Naive thymus-derived CD4-positive, alpha-beta T cell (primary cell): ENCODE results near the gene OR5K3. TPM values are rescaled to one million over a fixed set of nuclear protein-coding genes. Genes with fewer than 3 reads are reported as not detected.

Experiments used
- ATAC-seq: fragments of 150-1000 bp; cut with Tn5 transposase; 2 replicates; pipeline ENCODE4 v1.10.0; 2021; ENCODE audit warnings: mild to moderate bottlenecking, moderate library complexity
- CTCF ChIA-PET: fragments of 350-600 bp; sonication (Branson Sonifier 250); formaldehyde crosslinking; loops from one replicate; lab custom pipeline; 2021; ENCODE audit warnings: antibody characterized with exemption; lab: Charles Lee
- POLR2A ChIA-PET: fragments of 350-600 bp; sonication (Branson Sonifier 250); formaldehyde crosslinking; loops from one replicate; lab custom pipeline; 2021; ENCODE audit warnings: antibody characterized with exemption, inconsistent platforms; lab: Charles Lee
- DNase-seq, 9 donors: peaks; one replicate each; pipeline versions ENCODE4 v3.0.0 to v3.0.0-alpha.2; 2020 to 2022; ENCODE audit warnings: mixed read lengths in 1 of 9
- H3K27ac ChIP-seq: one replicate; pipeline ENCODE4 v1.7.0; 2013; ENCODE audit warnings: mild to moderate bottlenecking, low read depth, low read length, moderate library complexity
- H3K27me3 ChIP-seq, 2 donors: one replicate each; pipeline ENCODE4 v1.7.0; 2013; ENCODE audit warnings: low read length in 2 of 2, mild to moderate bottlenecking in 2 of 2, moderate library complexity in 2 of 2; ENCODE audit not compliant: control insufficient read depth in 2 of 2, insufficient read depth in 2 of 2
- H3K36me3 ChIP-seq, 3 experiments: 1 replicate in 2 of 3; 2 replicates in 1 of 3; pipeline ENCODE4 v1.7.0; 2013; ENCODE audit warnings: low read length in 3 of 3, mild to moderate bottlenecking in 3 of 3, moderate library complexity in 1 of 3; ENCODE audit not compliant: insufficient read depth in 3 of 3, control insufficient read depth in 2 of 3
- H3K4me1 ChIP-seq, 2 donors: one replicate each; pipeline ENCODE4 v1.7.0; 2013; ENCODE audit warnings: low read length in 2 of 2, mild to moderate bottlenecking in 2 of 2, moderate library complexity in 1 of 2; ENCODE audit not compliant: control insufficient read depth in 2 of 2, insufficient read depth in 2 of 2
- H3K4me3 ChIP-seq: 2 replicates; pipeline ENCODE4 v1.7.0; 2013; ENCODE audit warnings: mild to moderate bottlenecking, low read length
- H3K9me3 ChIP-seq, 3 experiments: 1 replicate in 2 of 3; 2 replicates in 1 of 3; pipeline ENCODE4 v1.7.0; 2013; ENCODE audit warnings: low read length in 3 of 3; ENCODE audit not compliant: control insufficient read depth in 2 of 3
- H3K27ac Mint-ChIP-seq, 9 donors: one replicate each; pipeline ENCODE4 v1.8.0; 2020 to 2022; ENCODE audit warnings: mixed read lengths in 9 of 9, mild to moderate bottlenecking in 8 of 9, moderate library complexity in 5 of 9, inconsistent platforms in 2 of 9
- H3K27me3 Mint-ChIP-seq, 5 donors: one replicate each; pipeline ENCODE4 v1.8.0; 2021 to 2022; ENCODE audit warnings: mixed read lengths in 5 of 5, mild to moderate bottlenecking in 1 of 5
- H3K36me3 Mint-ChIP-seq, 5 donors: one replicate each; pipeline ENCODE4 v1.8.0; 2020 to 2022; ENCODE audit warnings: mixed read lengths in 5 of 5, mild to moderate bottlenecking in 3 of 5, inconsistent platforms in 1 of 5
- H3K4me1 Mint-ChIP-seq, 7 donors: one replicate each; pipeline ENCODE4 v1.8.0; 2020 to 2022; ENCODE audit warnings: mixed read lengths in 7 of 7, mild to moderate bottlenecking in 3 of 7, inconsistent platforms in 1 of 7
- H3K4me3 Mint-ChIP-seq, 10 donors: one replicate each; pipeline ENCODE4 v1.8.0; 2020 to 2022; ENCODE audit warnings: mild to moderate bottlenecking in 10 of 10, mixed read lengths in 10 of 10, moderate library complexity in 6 of 10, inconsistent platforms in 2 of 10
- H3K9me3 Mint-ChIP-seq, 11 donors: one replicate each; pipeline ENCODE4 v1.8.0; 2020 to 2022; ENCODE audit warnings: mixed read lengths in 11 of 11, mild to moderate bottlenecking in 4 of 11, inconsistent platforms in 1 of 11, moderate library complexity in 1 of 11
- intact Hi-C, 2 donors: fragments of 100-400 bp; cut with micrococcal nuclease; formaldehyde crosslinking; loops; one replicate each; pipeline ENCODE4 v1.15.1; 2023
- polyA plus RNA-seq, 2 donors: library from polyadenylated mRNA; unstranded; fragments of 300-500 nt; fragmentation: Illumina TruSeq; gene quantifications; one replicate each; pipeline ENCODE4 v1.2.3, GENCODE V29; 2021
- total RNA-seq, 6 experiments: library from RNA in 5 of 6; stranded (reverse) in 5 of 6; gene quantifications; 1 replicate in 5 of 6; 2 replicates in 1 of 6; pipeline ENCODE4 v1.2.3 and lab custom pipeline; 2021 to 2026

OR5K3 gene
- total and polyA plus RNA-seq, 7 experiments from 2014 or later, result not detected

DNA sequence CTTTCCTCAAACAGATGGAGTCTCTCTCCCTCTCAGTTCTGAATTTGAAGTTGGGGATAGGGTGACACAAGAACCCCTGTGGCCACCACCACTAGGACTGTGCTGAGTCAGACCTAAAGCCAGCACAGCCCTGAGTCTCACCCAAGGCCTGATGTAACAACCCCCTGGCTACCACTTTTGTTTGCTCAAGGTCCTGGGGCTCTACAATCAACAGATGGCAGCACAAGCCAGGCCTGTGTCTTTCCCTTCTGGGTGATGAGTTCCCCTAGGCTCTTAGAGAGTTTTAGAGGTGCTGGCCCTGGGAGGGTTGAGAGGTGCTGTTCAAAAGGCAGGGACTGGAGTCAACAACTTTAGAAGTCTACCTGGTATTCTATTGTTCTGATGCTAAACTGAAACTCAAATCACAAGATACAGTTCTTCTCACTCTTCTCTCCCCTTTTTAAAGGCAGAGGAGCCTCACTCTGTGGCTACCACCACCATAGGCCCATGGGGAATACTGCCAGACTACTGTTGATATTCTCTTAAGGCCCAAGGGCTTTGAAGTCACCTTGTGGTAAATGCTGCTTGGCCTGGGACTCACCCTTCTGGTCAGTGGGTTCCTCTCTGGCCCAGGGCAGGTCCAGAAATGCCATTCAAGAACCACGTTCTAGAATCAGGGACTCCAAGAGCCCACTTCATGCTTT, 30.3 kb upstream of the OR5K3 start:
- no peak for ATAC-seq
- intact Hi-C loops, result loop anchor here in 1 of 2 donors (1.0 kb wide), 1 partner anchor 213 kb away; no protein-coding TSS in a partner anchor
- no peaks in the 10 kb centered on the region for H3K27me3 ChIP-seq
- H3K36me3 Mint-ChIP-seq, result peaks cover 0 to 17% (median 6%) of the 10 kb centered on the region in 5 donors
- CTCF ChIA-PET, result interaction anchor here (0.6 kb wide), 1 partner anchor 1450 kb away, joined by 3 read pairs; no protein-coding TSS in a partner anchor
- POLR2A ChIA-PET, result no interaction called here
- H3K9me3 ChIP-seq, result peaks cover 0 to 18% (median 0%) of the 10 kb centered on the region in 3 experiments
- no peak overlapping the region for H3K4me3 Mint-ChIP-seq
- H3K27ac Mint-ChIP-seq, result no peak overlapping the region
- peaks cover 7 to 41% (median 17%) of the 10 kb centered on the region in 11 donors for H3K9me3 Mint-ChIP-seq
- H3K27me3 Mint-ChIP-seq, result peaks cover 0 to 13% (median 4%) of the 10 kb centered on the region in 5 donors
- no peak overlapping the region for H3K4me3 ChIP-seq
- no peak overlapping the region for H3K27ac ChIP-seq
- H3K4me1 ChIP-seq, result no peaks in the 10 kb centered on the region
- H3K36me3 ChIP-seq, result no peaks in the 10 kb centered on the region
- DNase-seq, result no peak
- H3K4me1 Mint-ChIP-seq, result peaks cover 0 to 8% (median 0%) of the 10 kb centered on the region in 7 donors

DNA sequence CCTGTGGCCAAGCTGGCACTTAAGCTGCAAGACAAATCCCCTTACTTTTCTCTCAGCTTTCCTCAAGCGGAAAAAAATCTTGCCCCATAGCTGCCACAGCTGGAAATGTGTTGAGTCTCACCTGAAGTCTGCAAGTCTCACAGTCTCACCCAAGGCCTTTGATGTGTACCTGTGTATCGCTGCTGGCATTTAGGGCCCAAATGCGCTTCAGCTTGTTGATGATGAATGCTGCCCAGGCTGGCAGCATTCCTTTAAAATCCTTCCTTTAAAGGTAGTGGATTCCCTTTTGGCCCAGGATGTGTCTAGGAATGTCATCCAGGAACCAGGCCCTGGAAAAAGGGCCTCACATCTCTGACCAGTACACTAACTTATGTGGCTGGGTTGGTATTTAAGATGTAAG, 29.8 kb upstream of the OR5K3 start:
- ATAC-seq (no peak), DNase-seq (no peak)
- ChIA-PET CTCF (interaction anchor here (0.6 kb wide), 1 partner anchor 1450 kb away, joined by 3 read pairs; no protein-coding TSS in a partner anchor), POLR2A (no interaction called here)
- Mint-ChIP-seq H3K36me3 (peaks cover 0 to 19% (median 6%) of the 10 kb centered on the region in 5 donors), H3K27me3 (peaks cover 0 to 14% (median 4%) of the 10 kb centered on the region in 5 donors), H3K4me1 (peaks cover 0 to 8% (median 0%) of the 10 kb centered on the region in 7 donors), H3K9me3 (peaks cover 7 to 46% (median 17%) of the 10 kb centered on the region in 11 donors), H3K4me3 (no peak overlapping the region), H3K27ac (no peak overlapping the region)
- H3K9me3 ChIP-seq, result peaks cover 0 to 18% (median 0%) of the 10 kb centered on the region in 3 experiments
- intact Hi-C loops, result loop anchor here in 1 of 2 donors (1.0 kb wide), 1 partner anchor 213 kb away; no protein-coding TSS in a partner anchor
- no peak overlapping the region for H3K27ac ChIP-seq
- H3K4me1 ChIP-seq, result no peaks in the 10 kb centered on the region
- no peaks in the 10 kb centered on the region for H3K36me3 ChIP-seq
- no peaks in the 10 kb centered on the region for H3K27me3 ChIP-seq
- no peak overlapping the region for H3K4me3 ChIP-seq

DNA sequence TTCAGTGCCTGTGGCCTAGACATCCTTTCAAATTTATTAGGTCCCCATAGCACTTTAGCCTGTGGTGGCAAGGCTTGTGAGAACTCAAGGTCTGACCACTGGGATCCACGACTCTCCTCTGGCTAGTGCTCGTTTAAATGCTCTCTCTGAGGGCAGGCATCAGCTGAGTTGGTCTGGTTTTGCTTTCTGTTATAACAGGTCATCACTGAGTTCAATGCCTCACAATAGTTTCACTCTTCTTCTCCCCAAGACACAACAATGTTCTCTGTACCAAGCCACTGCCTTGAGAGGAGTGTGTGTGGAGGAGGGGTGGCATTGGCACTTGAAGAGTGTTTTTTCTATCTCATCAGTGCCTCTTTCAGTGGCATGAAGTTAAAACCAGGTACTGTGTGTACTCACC, 29.2 kb upstream of the OR5K3 start:
- DNase-seq (no peak), ATAC-seq (no peak)
- intact Hi-C loops, result no loop called here
- Histone ChIP-seq H3K36me3 (no peaks in the 10 kb centered on the region), H3K9me3 (peaks cover 0 to 18% (median 0%) of the 10 kb centered on the region in 3 experiments), H3K27ac (no peak overlapping the region), H3K4me1 (no peaks in the 10 kb centered on the region), H3K4me3 (no peak overlapping the region), H3K27me3 (no peaks in the 10 kb centered on the region)
- peaks cover 0 to 14% (median 4%) of the 10 kb centered on the region in 5 donors for H3K27me3 Mint-ChIP-seq
- peaks cover 0 to 19% (median 6%) of the 10 kb centered on the region in 5 donors for H3K36me3 Mint-ChIP-seq
- no peak overlapping the region for H3K4me3 Mint-ChIP-seq
- ChIA-PET POLR2A (no interaction called here), CTCF (no interaction called here)
- H3K27ac Mint-ChIP-seq, result no peak overlapping the region
- H3K9me3 Mint-ChIP-seq, result peaks cover 7 to 49% (median 17%) of the 10 kb centered on the region in 11 donors
- H3K4me1 Mint-ChIP-seq, result peaks cover 0 to 8% (median 0%) of the 10 kb centered on the region in 7 donors

DNA sequence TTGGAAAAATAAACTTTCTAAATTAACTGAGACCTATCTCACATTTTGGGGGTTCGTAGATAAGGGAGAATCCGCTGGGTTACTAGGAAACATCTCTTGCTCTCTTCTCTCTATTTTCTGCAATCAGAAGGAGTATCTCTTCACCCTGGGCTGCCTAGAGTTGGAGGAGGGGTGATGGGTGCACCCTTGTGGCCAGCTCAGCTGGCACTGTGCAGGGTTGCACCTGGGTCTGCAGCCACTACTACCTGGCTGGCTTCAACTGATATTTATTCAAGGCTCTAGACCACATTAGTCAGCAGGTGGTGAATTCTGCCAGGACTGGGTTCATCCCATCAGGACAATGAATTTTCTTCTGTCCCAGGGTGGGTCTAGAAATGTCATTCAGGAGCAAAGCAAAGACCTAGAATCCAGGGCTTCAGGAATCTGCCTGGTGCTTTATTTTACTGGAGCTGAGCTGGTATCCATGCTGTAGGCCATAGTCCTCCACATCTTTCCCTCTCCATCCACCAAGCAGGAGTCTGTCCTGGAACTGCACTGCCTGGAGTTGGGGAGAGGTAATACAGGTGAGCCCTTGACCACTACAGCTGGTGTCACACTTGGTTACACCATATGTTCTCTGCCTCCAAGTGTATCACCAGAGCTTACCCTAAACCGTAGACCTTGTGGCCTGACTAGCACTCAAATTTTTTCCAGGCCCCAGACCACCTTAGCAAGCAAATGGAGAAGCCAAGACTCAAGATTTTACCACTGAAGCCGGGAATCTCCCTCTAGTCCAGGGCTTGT, 22.8 kb upstream of the OR5K3 start:
- Mint-ChIP-seq H3K4me1 (peaks cover 0 to 5% (median 0%) of the 10 kb centered on the region in 7 donors), H3K27me3 (peaks cover 0 to 28% (median 0%) of the 10 kb centered on the region in 5 donors), H3K36me3 (peaks cover 0 to 1% (median 0%) of the 10 kb centered on the region in 5 donors), H3K27ac (no peak overlapping the region), H3K4me3 (no peak overlapping the region), H3K9me3 (peaks cover 0 to 14% (median 3%) of the 10 kb centered on the region in 11 donors)
- DNase-seq, result no peak
- H3K4me1 ChIP-seq, result no peaks in the 10 kb centered on the region
- no peaks in the 10 kb centered on the region for H3K36me3 ChIP-seq
- intact Hi-C loops, result no loop called here
- H3K27me3 ChIP-seq, result no peaks in the 10 kb centered on the region
- no peak for ATAC-seq
- H3K9me3 ChIP-seq, result no peaks in the 10 kb centered on the region
- POLR2A ChIA-PET, result no interaction called here
- CTCF ChIA-PET, result no interaction called here
- no peak overlapping the region for H3K27ac ChIP-seq
- no peak overlapping the region for H3K4me3 ChIP-seq

DNA sequence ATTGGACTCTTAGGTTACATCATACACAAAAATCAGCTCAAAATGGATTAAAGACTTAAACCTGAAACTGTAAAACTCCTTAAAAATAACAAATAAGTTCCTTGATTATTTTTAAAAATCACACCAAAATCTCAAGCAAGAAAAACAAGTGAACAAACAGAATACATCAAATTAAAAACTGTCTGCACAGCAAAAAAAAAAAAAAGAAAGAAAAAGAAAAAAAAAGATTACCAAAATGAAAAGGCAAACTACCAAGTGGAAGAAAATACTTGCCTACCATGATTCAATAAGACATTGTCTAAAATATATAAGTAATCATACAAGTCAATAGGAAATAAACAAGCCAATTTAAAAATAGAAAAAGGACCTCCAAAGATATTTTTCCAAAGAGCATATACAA, 19.3 kb upstream of the OR5K3 start:
- Histone ChIP-seq H3K27ac (no peak overlapping the region), H3K9me3 (no peaks in the 10 kb centered on the region), H3K4me3 (no peak overlapping the region), H3K36me3 (no peaks in the 10 kb centered on the region), H3K27me3 (no peaks in the 10 kb centered on the region), H3K4me1 (no peaks in the 10 kb centered on the region)
- ATAC-seq (no peak), DNase-seq (no peak)
- ChIA-PET CTCF (no interaction called here), POLR2A (no interaction called here)
- peaks cover 0 to 5% (median 0%) of the 10 kb centered on the region in 11 donors for H3K9me3 Mint-ChIP-seq
- H3K4me1 Mint-ChIP-seq, result peaks cover 0 to 5% (median 0%) of the 10 kb centered on the region in 7 donors
- intact Hi-C loops, result no loop called here
- H3K36me3 Mint-ChIP-seq, result no peaks in the 10 kb centered on the region
- no peak overlapping the region for H3K4me3 Mint-ChIP-seq
- H3K27me3 Mint-ChIP-seq, result peaks cover 0 to 47% (median 0%) of the 10 kb centered on the region in 5 donors
- H3K27ac Mint-ChIP-seq, result no peak overlapping the region

DNA sequence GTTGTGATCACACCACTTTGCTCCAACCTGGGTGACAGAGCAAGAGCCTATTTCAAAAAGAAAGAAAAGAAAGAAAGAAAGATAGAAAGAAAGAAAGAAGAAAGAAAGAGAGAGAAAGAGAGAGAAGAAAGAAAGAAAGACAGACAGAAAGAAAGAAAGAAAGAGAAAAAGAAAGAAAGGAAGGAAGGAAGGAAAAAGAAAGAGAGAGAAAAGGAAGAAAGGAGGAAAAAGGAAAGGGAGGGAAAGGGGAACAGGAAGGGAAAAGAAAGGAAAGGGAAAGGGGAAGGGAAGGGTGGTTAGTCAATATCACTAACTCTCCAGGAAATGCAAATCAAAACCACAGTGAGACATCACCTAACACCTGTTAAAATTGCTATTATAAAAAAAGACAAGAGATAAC, 18.6 kb upstream of the OR5K3 start:
- H3K36me3 Mint-ChIP-seq, result no peaks in the 10 kb centered on the region
- H3K9me3 ChIP-seq, result no peaks in the 10 kb centered on the region
- POLR2A ChIA-PET, result no interaction called here

More for the DNA sequence above, 18.6 kb upstream of the OR5K3 start:
- no peak overlapping the region for H3K4me3 Mint-ChIP-seq
- no peak overlapping the region for H3K27ac Mint-ChIP-seq
- DNase-seq (no peak), ATAC-seq (no peak)
- no peaks in the 10 kb centered on the region for H3K36me3 ChIP-seq
- H3K4me3 ChIP-seq, result no peak overlapping the region
- H3K4me1 Mint-ChIP-seq, result peaks cover 0 to 5% (median 0%) of the 10 kb centered on the region in 7 donors
- H3K4me1 ChIP-seq, result no peaks in the 10 kb centered on the region
- CTCF ChIA-PET, result no interaction called here
- H3K27me3 Mint-ChIP-seq, result peaks cover 0 to 52% (median 0%) of the 10 kb centered on the region in 5 donors
- no peaks in the 10 kb centered on the region for H3K27me3 ChIP-seq
- H3K9me3 Mint-ChIP-seq, result peaks cover 0 to 5% (median 0%) of the 10 kb centered on the region in 11 donors
- intact Hi-C loops, result no loop called here
- no peak overlapping the region for H3K27ac ChIP-seq
